ENCODE results near the gene C19orf47.

DNA sequence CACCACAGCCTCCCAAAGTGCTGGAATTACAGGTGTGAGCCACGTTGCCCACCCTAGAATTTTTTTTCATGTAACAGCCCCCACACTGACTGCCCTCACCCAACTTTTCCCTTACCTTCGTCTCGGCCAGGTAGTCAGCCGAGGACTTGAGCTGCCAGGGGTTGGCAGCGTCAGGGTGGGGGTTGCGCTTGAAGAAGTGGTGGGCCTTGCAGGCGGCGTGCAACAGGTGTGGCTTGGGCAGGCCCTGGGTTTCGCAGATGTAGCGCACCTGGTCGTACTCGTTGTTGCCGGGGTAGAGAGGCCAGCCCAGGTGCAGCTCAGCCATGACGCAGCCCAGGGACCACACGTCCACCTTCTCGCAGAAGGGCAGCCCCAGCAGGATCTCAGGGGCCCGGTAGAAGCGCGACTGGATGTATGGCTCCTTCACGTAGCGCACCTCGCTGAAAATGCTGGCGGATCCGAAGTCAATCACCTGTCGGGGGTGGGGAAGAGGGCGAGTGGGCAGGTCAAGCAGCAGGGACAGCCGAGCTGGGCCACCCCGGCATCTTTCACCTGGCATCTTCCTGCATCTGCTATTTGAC is 35.6 kb upstream of the C19orf47 start:
- TF ChIP-seq ZFP3 (CRISPR knock-in tag; IDR thresholded peaks at IDR 0.05) (no peak), PPARA (CRISPR knock-in tag; IDR thresholded peaks at IDR 0.05; ENCODE audit: borderline replicate concordance) (no peak), ZNF70 (CRISPR knock-in tag; IDR thresholded peaks at IDR 0.05) (no peak), CREB5 (CRISPR knock-in tag; IDR thresholded peaks at IDR 0.05; ENCODE audit: low read depth) (no peak), RARB (CRISPR knock-in tag; IDR thresholded peaks at IDR 0.05) (no peak), ESRRG (CRISPR knock-in tag; IDR thresholded peaks at IDR 0.05) (no peak), ARNTL (CRISPR knock-in tag; IDR thresholded peaks at IDR 0.05; ENCODE audit: borderline replicate concordance, low read depth) (no peak), GLIS3 (CRISPR knock-in tag; IDR thresholded peaks at IDR 0.05) (no peak), ZFP30 (CRISPR knock-in tag; IDR thresholded peaks at IDR 0.05) (no peak), TOX (CRISPR knock-in tag; IDR thresholded peaks at IDR 0.05; ENCODE audit: borderline replicate concordance) (no peak)
- TF ChIP-seq, protein P1, sequence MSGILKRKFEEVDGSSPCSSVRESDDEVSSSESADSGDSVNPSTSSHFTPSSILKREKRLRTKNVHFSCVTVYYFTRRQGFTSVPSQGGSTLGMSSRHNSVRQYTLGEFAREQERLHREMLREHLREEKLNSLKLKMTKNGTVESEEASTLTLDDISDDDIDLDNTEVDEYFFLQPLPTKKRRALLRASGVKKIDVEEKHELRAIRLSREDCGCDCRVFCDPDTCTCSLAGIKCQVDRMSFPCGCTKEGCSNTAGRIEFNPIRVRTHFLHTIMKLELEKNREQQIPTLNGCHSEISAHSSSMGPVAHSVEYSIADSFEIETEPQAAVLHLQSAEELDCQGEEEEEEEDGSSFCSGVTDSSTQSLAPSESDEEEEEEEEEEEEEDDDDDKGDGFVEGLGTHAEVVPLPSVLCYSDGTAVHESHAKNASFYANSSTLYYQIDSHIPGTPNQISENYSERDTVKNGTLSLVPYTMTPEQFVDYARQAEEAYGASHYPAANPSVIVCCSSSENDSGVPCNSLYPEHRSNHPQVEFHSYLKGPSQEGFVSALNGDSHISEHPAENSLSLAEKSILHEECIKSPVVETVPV (CRISPR knock-in tag; IDR thresholded peaks at IDR 0.05), result no peak
